H1 (cell line): ENCODE data around the gene SCAMP5. TPM values are rescaled to one million over a fixed set of nuclear protein-coding genes. Genes with fewer than 3 reads are reported as not detected.
A peak's percentile ranks its signal among the peaks of the same experiment; 100 is the strongest.

ENCODE experiments used
- CTCF ChIA-PET: fragments of 300-600 bp; sonication (Branson Sonifier 250); formaldehyde crosslinking; loops from one replicate; lab custom pipeline; 2021; ENCODE audit not compliant: partially characterized antibody; lab: Charles Lee
- POLR2A ChIA-PET: fragments of 300-600 bp; sonication (Branson Sonifier 250); formaldehyde crosslinking; loops from one replicate; lab custom pipeline; 2021; ENCODE audit warnings: inconsistent platforms; ENCODE audit not compliant: partially characterized antibody; lab: Charles Lee
- DNase-seq, 2 experiments: peaks; one replicate each; pipeline versions ENCODE4 v3.0.0 to v3.0.0-alpha.2; 2010 to 2022; ENCODE audit warnings: low spot score in 2 of 2, low read depth in 1 of 2, mixed read lengths in 1 of 2
- FAIRE-seq: peaks from 2 replicates; lab custom pipeline; 2011; peaks lifted over from hg19 to GRCh38; lab: Jason Lieb, UNC
- H2AFZ ChIP-seq: 2 replicates; pipeline ENCODE4 v1.8.1; 2012; ENCODE audit warnings: low read length, inconsistent platforms
- H2AK5ac ChIP-seq: 2 replicates; pipeline ENCODE4 v1.6.1; 2013; ENCODE audit warnings: low read depth, low read length
- H2BK120ac ChIP-seq: replicated peaks from 2 replicates; pipeline ENCODE3; 2013; ENCODE audit warnings: low read depth, low read length, inconsistent platforms
- H2BK12ac ChIP-seq: 2 replicates; pipeline ENCODE4 v1.6.1; 2013; ENCODE audit warnings: low read depth, low read length
- H2BK15ac ChIP-seq: 2 replicates; pipeline ENCODE4 v1.6.1; 2013; ENCODE audit warnings: low read length
- H2BK20ac ChIP-seq: 2 replicates; pipeline ENCODE4 v1.6.1; 2013; ENCODE audit warnings: low read length
- H2BK5ac ChIP-seq: 2 replicates; pipeline ENCODE4 v1.6.1; 2013; ENCODE audit warnings: low read depth, low read length
- H3K14ac ChIP-seq: 2 replicates; pipeline ENCODE4 v1.6.1; 2013; ENCODE audit warnings: inconsistent platforms; ENCODE audit not compliant: insufficient read length
- H3K18ac ChIP-seq: 2 replicates; pipeline ENCODE4 v1.6.1; 2013; ENCODE audit warnings: low read length; ENCODE audit errors: extremely low read depth
- H3K23ac ChIP-seq: 2 replicates; pipeline ENCODE4 v1.6.1; 2013; ENCODE audit warnings: inconsistent platforms; ENCODE audit not compliant: insufficient read length
- H3K23me2 ChIP-seq: 2 replicates; pipeline ENCODE4 v1.6.1; 2013; ENCODE audit warnings: low read depth, low read length
- H3K27ac ChIP-seq: 2 replicates; pipeline ENCODE4 v1.6.1; 2011; ENCODE audit warnings: low read depth, low read length, inconsistent platforms
- H3K27me3 ChIP-seq, 4 experiments: replicated peaks in 1 of 4; 1 replicate in 1 of 4; 2 replicates in 3 of 4; pipeline versions ENCODE4 v1.6.1 to v1.8.1; 2011 to 2013; ENCODE audit warnings: low read length in 3 of 4, mild to moderate bottlenecking in 3 of 4, inconsistent platforms in 2 of 4, mixed read lengths in 2 of 4, moderate library complexity in 1 of 4; ENCODE audit not compliant: control insufficient read depth in 3 of 4, insufficient read depth in 3 of 4; ENCODE audit errors: extremely low read depth in 1 of 4
- H3K36me3 ChIP-seq, 4 experiments: 2 replicates each; pipeline versions ENCODE4 v1.6.1 to v1.8.1; 2011 to 2013; ENCODE audit warnings: mild to moderate bottlenecking in 4 of 4, low read length in 3 of 4, moderate library complexity in 2 of 4, control low read depth in 1 of 4, inconsistent platforms in 1 of 4; ENCODE audit not compliant: insufficient read depth in 4 of 4, control insufficient read depth in 2 of 4
- H3K4ac ChIP-seq: replicated peaks from 2 replicates; pipeline ENCODE3; 2013; ENCODE audit warnings: low read length, low read depth, mixed read lengths, inconsistent platforms; ENCODE audit not compliant: insufficient read length
- H3K4me1 ChIP-seq, 4 experiments: replicated peaks in 1 of 4; 1 replicate in 1 of 4; 2 replicates in 3 of 4; pipeline versions ENCODE4 v1.6.1 to v1.8.1; 2011 to 2013; ENCODE audit warnings: low read length in 3 of 4, inconsistent platforms in 2 of 4, mixed read lengths in 1 of 4; ENCODE audit not compliant: insufficient read depth in 4 of 4, control insufficient read depth in 3 of 4
- H3K4me2 ChIP-seq, 2 experiments: 2 replicates each; pipeline versions ENCODE4 v1.6.1 to v1.8.1; 2011 to 2013; ENCODE audit warnings: low read depth in 2 of 2, low read length in 2 of 2, control low read depth in 1 of 2, inconsistent platforms in 1 of 2, mild to moderate bottlenecking in 1 of 2; ENCODE audit not compliant: insufficient read depth in 1 of 2
- H3K4me3 ChIP-seq, 4 experiments: fragments of 200-600, 300-600 bp in 1 of 4; sonication (generic), shearing (Covaris generic), sonication (Bioruptor Twin) in 1 of 4; 2 replicates each; pipeline versions ENCODE4 v1.5.1 to v1.8.1; 2011 to 2016; ENCODE audit warnings: low read length in 4 of 4, low read depth in 3 of 4, control low read depth in 2 of 4, inconsistent platforms in 2 of 4, mild to moderate bottlenecking in 2 of 4, mixed read lengths in 1 of 4, moderate library complexity in 1 of 4; ENCODE audit not compliant: insufficient read depth in 2 of 4; ENCODE audit errors: extremely low read depth in 1 of 4
- H3K56ac ChIP-seq: replicated peaks from 2 replicates; pipeline ENCODE3; 2013; ENCODE audit warnings: low read depth, mild to moderate bottlenecking, mixed read lengths, low read length, inconsistent platforms; ENCODE audit not compliant: insufficient read length
- H3K79me1 ChIP-seq: 2 replicates; pipeline ENCODE4 v1.6.1; 2013; ENCODE audit warnings: low read depth, low read length, control low read depth
- H3K79me2 ChIP-seq, 2 experiments: 2 replicates each; pipeline versions ENCODE4 v1.6.1 to v1.8.1; 2012 to 2013; ENCODE audit warnings: low read length in 2 of 2, mild to moderate bottlenecking in 2 of 2, inconsistent platforms in 1 of 2; ENCODE audit not compliant: insufficient read depth in 2 of 2, control insufficient read depth in 1 of 2
- H3K9ac ChIP-seq, 4 experiments: replicated peaks in 1 of 4; 1 replicate in 1 of 4; 2 replicates in 3 of 4; pipeline versions ENCODE4 v1.6.1 to v1.8.1; 2011 to 2013; ENCODE audit warnings: low read depth in 3 of 4, low read length in 3 of 4, control low read depth in 2 of 4, mild to moderate bottlenecking in 2 of 4, moderate library complexity in 2 of 4, inconsistent platforms in 1 of 4; ENCODE audit errors: extremely low read depth in 1 of 4
- H3K9me3 ChIP-seq, 2 experiments: 2 replicates each; pipeline versions ENCODE4 v1.6.1 to v1.8.1; 2012 to 2013; ENCODE audit warnings: mild to moderate bottlenecking in 2 of 2, moderate library complexity in 2 of 2, control low read depth in 1 of 2, inconsistent platforms in 1 of 2, low read depth in 1 of 2, low read length in 1 of 2, mixed read lengths in 1 of 2; ENCODE audit not compliant: insufficient read depth in 2 of 2
- H4K20me1 ChIP-seq, 2 experiments: replicated peaks in 1 of 2; 2 replicates each; pipeline versions ENCODE3 to v1.8.1; 2011 to 2013; ENCODE audit warnings: inconsistent platforms in 2 of 2, low read length in 2 of 2, mild to moderate bottlenecking in 1 of 2; ENCODE audit not compliant: insufficient read depth in 2 of 2, control insufficient read depth in 1 of 2
- H4K5ac ChIP-seq: 2 replicates; pipeline ENCODE4 v1.6.1; 2013; ENCODE audit warnings: low read length, low read depth, mixed read lengths, inconsistent platforms; ENCODE audit not compliant: insufficient read length
- H4K8ac ChIP-seq: 2 replicates; pipeline ENCODE4 v1.8.0; 2013; ENCODE audit warnings: mild to moderate bottlenecking, moderate library complexity, low read length, inconsistent platforms; ENCODE audit not compliant: insufficient read depth; ENCODE audit errors: extremely low read depth
- H4K91ac ChIP-seq: replicated peaks from 2 replicates; pipeline ENCODE3; 2013; ENCODE audit warnings: low read length, mixed read lengths, inconsistent platforms; ENCODE audit not compliant: insufficient read length
- ATF2 ChIP-seq: IDR thresholded peaks from 2 replicates; pipeline ENCODE4 v1.6.1; 2012; ENCODE audit warnings: low read length, inconsistent platforms
- BRCA1 ChIP-seq: IDR thresholded peaks from 2 replicates; pipeline ENCODE4 v1.6.1; 2012; ENCODE audit warnings: low read depth, low read length, improper control_type of control experiment
- CREB1 ChIP-seq: IDR thresholded peaks from 2 replicates; pipeline ENCODE4 v1.6.1; 2012; ENCODE audit warnings: inconsistent platforms
- NRF1 ChIP-seq: IDR thresholded peaks from 2 replicates; pipeline ENCODE4 v1.6.1; 2011; ENCODE audit warnings: mild to moderate bottlenecking, low read depth, low read length, improper control_type of control experiment
- RXRA ChIP-seq: IDR thresholded peaks from 2 replicates; pipeline ENCODE4 v1.6.1; 2011; ENCODE audit warnings: low read depth, mild to moderate bottlenecking, low read length, moderate library complexity; ENCODE audit not compliant: insufficient read depth
- SIN3A ChIP-seq, 2 experiments: IDR thresholded peaks in 1 of 2; conservative IDR thresholded peaks in 1 of 2; 2 replicates each; pipeline ENCODE4 v1.6.1; 2011 to 2012; ENCODE audit warnings: low read length in 2 of 2, improper control_type of control experiment in 1 of 2, low read depth in 1 of 2, mild to moderate bottlenecking in 1 of 2
- SRF ChIP-seq: IDR thresholded peaks from 2 replicates; pipeline ENCODE4 v1.6.1; 2011; ENCODE audit warnings: mild to moderate bottlenecking, low read depth, low read length, moderate library complexity
- TBP ChIP-seq: IDR thresholded peaks from 2 replicates; pipeline ENCODE4 v1.6.1; 2011; ENCODE audit warnings: low read depth, low read length, improper control_type of control experiment
- USF2 ChIP-seq: IDR thresholded peaks from 2 replicates; pipeline ENCODE4 v1.6.1; 2011; ENCODE audit warnings: low read length, improper control_type of control experiment
- WGBS, 2 experiments: shearing (Covaris generic) in 1 of 2; methylation state at CpG; one replicate each; pipeline versions ENCODE4 v1.1.6 to v1.1.7; 2013 to 2015; ENCODE audit warnings: low lambda C conversion rate in 2 of 2, mixed read lengths in 2 of 2, inconsistent platforms in 1 of 2, low coverage in 1 of 2, missing lambda C conversion rate in 1 of 2; ENCODE audit not compliant: insufficient replicate concordance in 2 of 2, insufficient coverage in 1 of 2, insufficient read length in 1 of 2; ENCODE audit errors: extremely low coverage in 1 of 2, missing lambda C conversion rate in 1 of 2; 5-methylcytosine and 5-hydroxymethylcytosine counted together
- polyA plus RNA-seq, 7 experiments: library from polyadenylated mRNA; depleted of rRNA in 3 of 7; stranded (reverse) in 5 of 7; unstranded in 2 of 7; fragments of >200 nt in 5 of 7; fragments of 200-250 nt in 2 of 7; gene quantifications; 1 replicate in 5 of 7; 2 replicates in 1 of 7; 4 replicates in 1 of 7; pipeline versions ENCODE4 v1.2.1 to v1.2.3, GENCODE V29; 2011 to 2013; ENCODE audit warnings: missing spikeins in 2 of 7, mixed read lengths in 2 of 7
- total RNA-seq: library from RNA; stranded (reverse); fragmentation: NEBNext Ultra II Directional; extraction: Animal tissue kit (Norgen Biotek cat#: 25700); gene quantifications from 2 replicates; pipeline ENCODE4 v1.2.1, GENCODE V29; 2021

The SCAMP5 gene
- total and polyA plus RNA-seq, 2 of the 8 experiments (the other 6 are each of a cell fraction or from before 2014, with no cell fraction given): 55.4 to 94.7 TPM

- DNase-seq (no peak), FAIRE-seq (no peak)
- no peak overlapping the region for H2AK5ac ChIP-seq
- ChIA-PET CTCF (interaction anchor here (0.8 to 8.5 kb wide), 24 partner anchors 8 to 279 kb away, joined by 3 to 97 read pairs (median 5); partner anchors contain the start of gene C15orf39), POLR2A (interaction anchor here (0.7 to 3.2 kb wide), 4 partner anchors 128 to 176 kb away, joined by 3 to 22 read pairs (median 4); partner anchors contain the start of gene C15orf39)
- no peaks in the 10 kb centered on the region for H3K9me3 ChIP-seq
- H2BK15ac ChIP-seq: no peak overlapping the region
- H3K18ac ChIP-seq: no peak overlapping the region
- H3K56ac ChIP-seq: no peak overlapping the region
- no peak overlapping the region for H3K14ac ChIP-seq
- H4K5ac ChIP-seq: no peak overlapping the region
- peak overlapping the region; percentile 11; the same call in 1 of the 2 replicates for H4K8ac ChIP-seq
- H3K27ac ChIP-seq: no peak overlapping the region
- no peak overlapping the region for H3K23ac ChIP-seq
- H2AFZ ChIP-seq: no peak overlapping the region
- H3K79me2 ChIP-seq: peaks cover 0 to 11% of the 10 kb centered on the region in 2 experiments; a peak in 2 of 4 replicates
- peaks cover 7% of the 10 kb centered on the region; the same call in 1 of the 2 replicates for H3K79me1 ChIP-seq
- H3K4me1 ChIP-seq: peaks cover 0 to 11% (median 9%) of the 10 kb centered on the region in 4 experiments; a peak in 5 of 7 replicates
- H2BK12ac ChIP-seq: no peak overlapping the region
- H4K91ac ChIP-seq: no peak overlapping the region
- no peak overlapping the region for H2BK20ac ChIP-seq
- H3K23me2 ChIP-seq: 0 out of 2 replicates have a peak, but pooled peaks cover 2% of the 10 kb centered on the region
- no peaks in the 10 kb centered on the region for H3K36me3 ChIP-seq
- H3K4me2 ChIP-seq: no peak overlapping the region
- H2BK5ac ChIP-seq: no peak overlapping the region
- H2BK120ac ChIP-seq: no peak overlapping the region
- H3K9ac ChIP-seq: no peak overlapping the region
- no peak overlapping the region for H3K4me3 ChIP-seq
- 90% methylated on average over 4 of the region's 4 CpGs; no CpG with 5 or more reads in 1 of the 2 experiments for WGBS, 2 experiments
- H4K20me1 ChIP-seq: peaks cover 3 to 4% of the 10 kb centered on the region in 2 experiments
- H3K4ac ChIP-seq: no peak overlapping the region
- H3K27me3 ChIP-seq: no peaks in the 10 kb centered on the region
- no peak for TF ChIP-seq SIN3A (conservative IDR thresholded peaks at IDR 0.05 in 1 of 2, IDR thresholded peaks at IDR 0.05 in 1 of 2; ENCODE audit: low read depth in 1 of 2, low read length in 2 of 2)
- TF ChIP-seq TBP: no peak
- TF ChIP-seq SRF: no peak
- no peak for TF ChIP-seq RXRA
- no peak for TF ChIP-seq CREB1
- TF ChIP-seq BRCA1: no peak
- no peak for TF ChIP-seq NRF1
- no peak for TF ChIP-seq USF2
- no peak for TF ChIP-seq ATF2
Measured at GRCh38 chr15:75028991-75029377, 33.6 kb downstream of the SCAMP5 start.
